ENCODE measurements around the gene P3R3URF.

Gene P3R3URF

DNA sequence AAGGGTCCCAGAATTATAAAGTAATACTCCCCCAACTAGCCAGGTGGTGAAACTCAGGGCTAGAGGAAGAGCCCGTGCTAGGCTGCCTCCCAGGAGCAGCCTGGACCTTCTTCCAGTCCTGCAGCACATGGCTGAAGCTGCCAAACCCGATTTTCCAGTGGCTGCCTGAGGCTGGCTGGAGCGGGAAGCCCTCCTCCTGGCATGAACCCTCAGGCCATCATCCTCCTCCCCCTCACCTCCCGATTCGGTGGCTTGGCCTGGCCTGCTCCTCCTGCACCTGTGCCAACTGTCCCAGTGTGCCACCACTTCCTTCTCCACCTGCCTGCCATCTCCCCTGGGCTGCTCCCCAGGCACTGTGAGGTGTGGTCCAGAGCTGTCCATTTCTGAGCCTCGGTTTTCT lies 4.4 kb downstream of the P3R3URF start:
- DNase-seq = no peak

DNA sequence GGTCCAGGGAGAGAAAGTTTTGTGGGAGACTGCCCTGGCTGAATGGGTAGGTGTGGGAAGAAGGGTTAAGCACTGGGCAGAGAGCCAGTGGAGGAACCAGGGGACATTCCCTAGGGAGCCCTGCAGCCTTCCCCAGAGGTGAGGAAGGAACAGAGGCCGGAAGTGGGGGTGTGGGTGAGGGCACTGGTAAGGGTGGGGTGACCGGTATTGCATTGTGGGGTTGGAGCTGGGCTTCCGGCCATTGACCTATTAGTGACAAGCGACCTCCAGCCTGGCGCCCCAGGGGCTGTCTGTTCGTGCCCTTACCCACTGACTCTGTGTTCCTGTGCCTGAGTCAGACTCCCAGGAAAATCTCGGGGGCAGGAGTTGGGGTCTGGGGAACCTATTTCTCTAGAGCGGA lies 4.9 kb downstream of the P3R3URF start:
- DNase-seq = no peak

DNA sequence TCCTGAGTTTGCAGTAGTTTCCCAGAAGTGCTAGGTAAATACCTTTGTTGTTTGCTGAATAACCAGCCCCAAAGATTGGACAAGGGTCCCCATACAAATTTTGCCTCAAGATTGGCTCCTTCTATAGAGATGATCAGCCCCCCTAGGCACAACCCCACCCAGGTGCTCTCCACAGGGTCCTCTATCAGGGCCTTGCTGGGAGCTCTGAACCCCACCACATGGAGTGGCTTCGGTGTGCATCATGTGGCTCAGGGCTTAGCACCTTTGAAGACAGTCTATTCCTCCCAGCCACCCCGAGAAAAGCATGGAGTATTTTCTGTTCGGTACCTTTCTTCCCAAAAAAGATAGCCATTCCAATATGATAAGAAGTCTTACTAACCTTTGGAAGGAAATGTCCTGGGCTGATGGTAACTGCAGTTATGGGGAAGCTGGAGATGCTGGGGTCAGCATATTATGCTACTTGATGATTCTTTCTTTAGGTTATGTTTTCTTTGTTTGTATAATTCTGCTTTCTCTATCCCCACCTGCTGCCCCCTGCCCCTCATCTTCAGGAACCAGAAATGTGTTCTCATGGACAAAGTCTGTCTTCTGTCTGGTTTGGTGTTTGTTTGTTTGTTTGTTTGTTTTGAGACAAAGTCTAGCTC lies 6.4 kb downstream of the P3R3URF start:
- DNase-seq = no peak

DNA sequence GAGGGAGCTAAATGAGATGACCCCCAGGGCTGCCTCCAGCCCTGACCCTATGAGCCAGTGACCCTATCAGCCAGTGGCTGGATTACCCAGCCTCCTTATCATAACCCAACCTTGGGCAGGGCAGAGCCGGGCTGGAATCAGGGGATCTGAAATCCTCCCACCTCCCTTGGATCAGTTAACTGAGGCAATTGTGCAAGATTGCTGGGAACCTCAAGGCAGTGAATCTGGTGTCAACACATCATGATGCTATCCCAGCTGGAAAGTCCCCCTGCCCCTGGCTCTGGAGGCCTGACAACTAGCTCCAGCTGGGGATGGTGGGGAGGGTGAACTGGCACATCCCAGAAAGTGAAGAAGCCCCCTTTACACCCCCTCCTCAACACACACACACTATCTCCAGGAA lies 7.8 kb downstream of the P3R3URF start:
- no peak for DNase-seq

DNA sequence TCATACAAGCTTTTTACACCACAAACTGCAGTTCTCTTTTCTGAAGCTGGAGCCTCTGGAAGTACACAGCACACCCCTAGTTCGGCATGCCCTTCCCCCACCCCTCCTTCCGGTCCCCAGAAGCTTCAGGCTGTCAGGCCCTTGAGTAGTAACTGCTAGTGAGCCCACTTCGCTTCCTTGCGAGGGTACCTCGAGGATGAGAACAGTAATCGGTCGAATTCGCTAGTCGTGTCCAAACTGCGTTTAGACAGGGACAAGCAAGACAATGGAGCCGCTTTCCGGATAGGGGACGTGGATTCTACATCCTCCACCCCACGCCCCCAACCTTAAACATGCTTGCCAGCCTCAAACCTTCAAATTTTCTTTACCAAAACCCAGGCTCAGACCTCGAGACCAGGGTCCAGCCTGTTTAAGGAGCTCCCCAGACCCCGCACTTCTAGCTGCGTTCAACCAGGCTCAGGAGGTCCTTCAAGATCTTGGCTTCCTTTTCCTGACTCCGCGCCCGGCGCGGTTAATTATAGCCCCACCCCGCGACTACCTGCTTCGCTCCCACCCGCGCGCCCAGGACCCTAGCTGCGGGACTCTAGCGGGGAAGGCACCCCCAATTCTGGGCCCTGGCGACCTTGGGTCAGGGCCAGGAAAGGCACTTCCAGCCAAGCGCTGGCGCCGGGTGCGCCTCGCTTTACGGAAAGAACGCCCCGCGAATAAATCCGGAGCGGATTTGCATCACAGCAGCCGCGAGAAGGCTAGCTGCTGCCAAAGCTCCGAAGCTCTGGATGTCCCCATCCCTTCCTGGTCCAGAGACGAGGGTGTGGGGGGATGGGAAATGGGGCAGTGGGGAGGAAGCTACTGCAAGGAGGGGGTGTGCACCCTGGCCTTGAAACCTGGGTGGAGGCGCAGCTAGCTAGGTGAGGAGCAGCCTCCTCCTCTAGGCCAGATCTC lies 9.5 kb downstream of the P3R3URF start:
- no peak for DNase-seq

DNA sequence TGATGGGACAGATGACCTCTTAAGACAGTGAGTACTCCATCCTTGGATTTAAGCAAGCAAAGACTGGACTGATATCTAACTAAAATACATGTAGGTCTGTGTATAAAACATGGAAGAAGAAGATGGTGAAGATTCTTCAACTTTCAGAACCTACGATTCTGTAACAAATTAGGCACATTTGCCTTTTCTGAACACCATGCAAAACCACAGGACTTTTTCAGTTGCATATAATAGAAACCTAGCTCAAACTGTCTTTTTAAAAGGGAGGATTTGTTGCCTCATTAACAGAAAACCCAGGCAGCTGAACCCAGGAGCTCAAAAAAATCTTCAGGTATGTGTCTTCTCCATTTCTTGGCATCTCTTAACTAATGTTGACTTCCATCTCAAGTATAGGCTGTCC lies 16.1 kb downstream of the P3R3URF start:
- no peak for DNase-seq

DNA sequence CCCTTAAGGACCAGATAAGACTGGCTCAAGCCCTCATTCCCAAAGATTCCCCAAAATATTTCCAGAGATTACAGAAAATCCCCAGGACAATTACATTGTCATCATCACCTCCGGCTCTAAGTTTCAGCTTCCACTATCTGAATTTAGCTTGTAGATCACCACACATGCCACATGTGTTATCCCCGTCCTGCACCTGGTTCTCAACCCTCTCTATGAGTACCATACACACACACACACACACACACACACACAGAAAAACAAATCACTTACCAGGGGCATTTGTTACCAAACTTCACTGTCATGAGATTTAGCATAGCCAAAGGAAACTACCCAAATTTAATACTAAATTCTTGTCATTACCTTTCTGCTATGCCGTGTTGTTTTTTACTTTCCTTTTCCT lies 16.8 kb downstream of the P3R3URF start:
- DNase-seq = no peak

DNA sequence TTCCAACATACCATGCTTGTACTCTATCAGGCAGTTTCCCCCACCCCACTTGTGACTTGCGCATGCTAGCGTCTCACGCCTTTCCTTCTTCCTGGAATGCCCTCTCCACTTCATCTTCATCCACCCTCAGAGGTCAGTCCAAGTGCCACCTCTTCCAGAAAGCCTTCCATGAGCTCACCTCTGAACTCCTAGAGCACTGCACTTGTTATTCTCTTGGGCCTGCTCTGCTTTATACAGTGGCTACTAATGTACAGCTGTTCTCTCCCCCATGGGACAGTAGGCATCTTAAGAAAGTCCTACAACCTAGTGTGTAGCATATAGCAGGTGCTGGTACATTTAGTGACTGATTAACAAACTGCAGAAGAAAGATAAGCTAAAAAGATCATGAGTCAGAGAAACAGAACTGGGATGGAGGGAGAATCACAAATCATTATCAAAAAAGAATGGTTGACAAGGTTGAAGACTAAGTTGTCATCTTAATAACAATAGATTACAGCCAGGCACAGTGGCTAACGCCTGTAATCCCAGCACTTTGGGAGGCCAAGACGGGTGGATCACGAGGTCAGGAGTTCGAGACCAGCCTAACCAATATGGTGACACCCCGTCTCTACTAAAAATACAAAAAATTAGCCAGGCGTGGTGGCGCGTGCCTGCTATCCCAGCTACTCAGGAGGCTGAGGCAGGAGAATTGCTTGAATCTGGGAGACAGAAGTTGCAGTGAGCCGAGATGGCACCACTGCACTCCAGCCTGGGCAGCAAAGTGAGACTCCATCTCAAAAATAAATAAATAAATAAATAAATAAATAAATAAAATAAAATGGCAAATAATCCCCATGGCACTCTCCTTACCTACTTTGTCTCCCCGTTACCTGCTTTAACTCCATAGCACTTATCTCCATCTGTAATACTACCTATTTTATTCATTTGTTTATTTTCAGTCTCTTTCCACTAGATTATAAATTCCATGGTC lies 17.7 kb downstream of the P3R3URF start:
- DNase-seq = no peak

DNA sequence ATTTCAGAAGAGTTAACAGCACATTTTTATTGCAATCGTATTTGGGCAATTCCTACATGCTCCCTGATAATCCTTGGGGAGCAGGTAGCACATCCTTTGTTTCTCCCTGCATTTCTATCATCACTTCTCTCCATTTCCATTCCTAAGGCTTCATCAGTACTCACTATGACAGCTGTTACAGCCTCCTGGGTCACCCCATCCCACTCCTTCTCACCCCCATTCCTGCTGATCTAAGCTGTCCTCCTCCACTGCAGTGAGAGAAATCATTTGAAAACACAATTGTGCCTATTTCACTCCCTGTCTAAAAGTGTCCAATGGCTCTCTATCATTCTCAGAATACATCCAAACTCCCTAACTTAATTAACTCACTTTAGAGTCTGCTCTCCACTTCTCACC lies 18.4 kb downstream of the P3R3URF start:
- no peak for DNase-seq

DNA sequence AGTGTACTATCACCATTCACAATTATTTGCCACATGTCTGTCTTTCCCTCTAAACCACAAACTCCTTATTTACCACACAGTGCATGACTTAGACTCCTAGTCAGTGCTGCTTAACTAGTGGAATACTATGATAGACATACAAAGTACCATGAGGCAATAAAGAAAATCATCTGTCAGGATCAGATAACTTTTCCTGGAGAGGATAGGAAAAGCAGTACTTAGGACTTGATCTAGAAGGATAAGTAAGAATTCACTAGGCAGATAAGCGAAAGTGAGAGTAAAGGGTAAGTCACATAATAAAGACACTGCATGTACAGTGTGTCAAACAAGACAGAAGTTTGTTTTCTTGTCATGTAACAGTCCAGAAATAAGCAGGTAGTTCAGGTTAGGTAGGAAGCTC lies 22.6 kb downstream of the P3R3URF start:
- no peak for DNase-seq

DNA sequence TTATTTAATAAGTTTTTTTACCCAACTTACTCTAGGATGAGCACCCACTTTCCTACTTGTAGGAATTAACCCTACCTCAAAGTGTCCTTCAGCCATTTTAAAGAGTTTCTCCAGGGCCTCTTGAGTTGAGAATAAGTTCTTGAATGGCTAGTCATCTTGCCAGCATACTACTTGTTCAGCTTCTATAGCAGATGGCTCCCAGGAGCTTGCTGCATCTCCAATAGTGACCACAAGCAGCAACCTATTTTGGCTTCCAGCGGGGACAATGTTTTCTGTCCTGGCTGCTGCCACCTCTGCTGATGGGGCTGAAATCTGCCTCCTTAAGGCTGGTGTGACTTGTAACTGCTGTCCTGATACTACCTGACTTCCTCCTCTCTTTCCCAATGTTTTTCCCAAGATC lies 23.1 kb downstream of the P3R3URF start:
- DNase-seq = no peak

DNA sequence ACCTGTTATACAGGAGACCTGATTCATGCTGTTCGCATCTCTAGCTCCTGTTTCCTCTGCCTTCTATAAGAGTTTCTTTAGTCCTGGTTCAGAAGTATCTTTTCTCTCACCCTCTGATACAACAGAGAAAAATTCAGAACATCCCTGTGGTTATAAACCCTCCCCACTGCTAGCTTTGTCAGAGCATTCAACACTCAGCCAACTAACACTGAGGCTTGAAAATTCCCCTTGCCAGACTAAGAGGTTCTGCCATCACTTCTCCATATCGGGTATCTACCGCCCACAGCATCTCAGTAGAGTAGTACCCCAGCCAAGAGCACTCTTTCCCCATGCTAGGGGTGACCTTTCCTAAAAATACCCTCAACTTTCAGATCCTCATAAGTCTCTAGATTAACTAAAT lies 24.3 kb downstream of the P3R3URF start:
- DNase-seq = no peak

DNA sequence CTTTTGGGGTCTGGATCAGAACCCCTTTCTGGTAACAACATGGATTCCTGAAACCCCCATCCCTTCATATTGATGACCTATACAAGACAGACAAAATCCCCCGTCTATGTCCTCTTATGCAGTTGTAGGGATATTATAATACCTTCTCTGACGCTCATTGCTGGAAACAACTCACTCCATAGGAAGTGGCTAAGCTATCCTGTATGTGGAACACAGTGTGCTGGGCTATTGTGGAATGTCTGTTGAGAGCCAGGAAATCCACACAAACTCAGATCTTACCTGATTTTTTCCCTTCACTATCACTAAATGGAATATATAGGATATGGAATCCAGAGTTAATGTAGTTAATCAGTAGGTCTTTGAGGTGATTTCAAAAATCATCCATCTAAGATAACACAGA lies 26.2 kb downstream of the P3R3URF start:
- no peak for DNase-seq

DNA sequence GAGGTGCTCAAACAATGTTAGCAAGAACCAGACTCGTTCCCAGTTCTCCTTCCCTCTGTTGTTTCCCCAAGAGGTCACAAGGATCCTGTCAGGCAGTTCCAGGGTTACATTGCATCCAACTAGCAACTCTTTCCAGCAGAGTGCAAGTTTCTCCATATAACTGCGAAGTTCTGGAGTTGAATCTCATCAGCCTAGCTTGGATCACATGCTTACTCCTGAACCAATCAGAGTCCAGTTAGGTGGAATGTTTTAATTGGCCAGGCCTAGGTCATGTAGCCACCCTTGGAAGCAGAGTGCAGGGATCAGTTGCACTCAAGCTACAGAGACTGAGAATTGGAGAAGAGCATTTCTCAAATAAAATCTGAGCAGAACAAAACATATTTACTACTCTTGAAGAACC lies 28.0 kb downstream of the P3R3URF start:
- DNase-seq = no peak

DNA sequence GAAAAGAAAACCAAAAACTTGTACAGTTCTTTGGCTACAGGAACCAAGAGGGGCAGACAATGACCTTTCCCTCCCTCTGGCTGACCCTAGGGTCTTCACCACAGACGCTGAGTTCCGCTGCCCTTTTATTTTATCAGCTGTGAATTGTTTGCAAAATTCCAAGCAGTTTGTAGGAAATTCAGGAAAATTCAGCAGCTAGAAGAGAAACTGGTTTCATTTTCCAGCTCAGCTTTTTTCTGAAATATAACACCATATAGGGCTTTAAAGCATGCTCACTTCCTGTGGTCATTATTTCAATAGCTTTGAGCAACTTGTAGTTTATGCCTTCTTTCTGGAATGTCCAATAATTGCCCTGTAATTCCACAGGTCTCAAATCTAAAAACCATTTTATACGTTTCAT lies 38.4 kb downstream of the P3R3URF start:
- no peak for DNase-seq

DNA sequence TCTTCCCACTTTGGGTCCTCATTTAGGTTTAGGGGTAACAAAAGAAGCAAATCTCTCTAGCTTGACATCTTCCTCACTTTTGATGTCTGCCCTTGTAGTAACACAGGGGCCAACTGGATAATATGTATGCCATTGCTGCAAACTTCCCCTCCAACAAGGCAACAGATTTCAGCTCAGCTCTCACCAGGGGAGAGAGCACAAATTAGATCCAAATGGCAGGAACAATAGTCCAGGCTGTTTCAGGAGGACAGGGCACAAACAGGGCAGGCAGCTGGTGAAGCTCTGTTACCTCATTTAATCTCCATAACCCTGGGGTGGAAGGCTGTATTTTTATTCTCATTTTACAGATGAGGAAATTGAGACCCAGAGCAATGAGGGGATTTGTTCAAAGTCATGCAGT lies 39.6 kb downstream of the P3R3URF start:
- no peak for DNase-seq

DNA sequence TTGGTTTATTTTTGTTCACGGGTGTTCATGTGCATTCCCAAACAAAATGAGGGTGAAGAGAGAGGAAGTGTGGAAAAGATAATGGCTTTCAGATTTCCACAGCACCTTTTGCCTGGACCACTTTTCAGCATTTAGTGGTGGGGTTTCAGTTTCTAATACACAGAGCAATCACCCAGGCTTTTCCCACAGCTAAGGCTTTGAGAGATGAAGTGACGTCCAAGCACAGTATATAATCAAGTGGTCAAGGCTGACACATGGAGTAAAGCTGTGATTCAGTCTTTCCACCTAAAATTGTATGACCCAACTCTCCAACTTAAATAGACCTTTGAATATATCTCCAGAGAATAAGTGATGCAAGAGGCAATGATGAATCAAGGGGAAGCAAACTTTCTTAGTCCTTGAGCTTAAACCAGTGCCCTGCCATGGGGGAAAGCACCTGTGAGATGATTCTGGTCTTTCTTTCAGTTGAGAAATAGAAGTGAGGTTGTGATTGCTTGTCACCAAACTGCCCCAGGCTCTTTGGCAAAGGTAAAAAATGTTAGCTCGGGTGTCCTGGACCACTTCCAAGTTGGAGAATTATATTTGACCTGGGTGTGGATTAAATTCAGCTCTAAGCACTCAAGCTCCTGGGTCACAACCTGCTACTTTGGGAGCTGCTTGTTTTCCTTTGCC lies 41.5 kb downstream of the P3R3URF start:
- peak; percentile 18 for DNase-seq

DNA sequence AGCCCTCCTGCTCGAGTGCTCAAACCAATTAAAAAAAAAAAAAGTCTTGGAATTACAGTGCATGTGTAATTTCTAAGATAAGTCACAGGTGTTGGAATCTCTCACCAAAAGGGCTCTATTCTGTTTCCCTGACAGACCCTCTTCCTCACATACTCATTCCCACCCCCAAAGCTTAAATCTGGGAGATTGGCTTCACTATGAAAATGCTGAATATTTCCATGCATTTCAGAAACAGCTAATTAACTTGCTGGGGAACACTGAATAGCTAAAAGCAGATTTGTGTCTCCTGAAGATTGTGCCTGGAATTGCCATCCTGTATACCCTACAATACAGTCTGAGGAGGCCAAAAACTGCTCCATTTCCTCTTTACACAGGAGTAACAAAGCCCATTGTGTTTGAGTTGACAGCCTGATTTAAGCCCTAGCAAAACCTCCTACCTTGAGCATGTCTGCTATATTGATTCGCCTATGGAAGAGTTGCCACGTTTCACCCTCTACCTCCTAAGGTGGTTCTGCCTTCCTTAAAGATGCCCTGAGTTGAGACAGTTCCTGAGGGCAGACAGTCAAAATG lies 42.4 kb downstream of the P3R3URF start:
- DNase-seq = no peak

DNA sequence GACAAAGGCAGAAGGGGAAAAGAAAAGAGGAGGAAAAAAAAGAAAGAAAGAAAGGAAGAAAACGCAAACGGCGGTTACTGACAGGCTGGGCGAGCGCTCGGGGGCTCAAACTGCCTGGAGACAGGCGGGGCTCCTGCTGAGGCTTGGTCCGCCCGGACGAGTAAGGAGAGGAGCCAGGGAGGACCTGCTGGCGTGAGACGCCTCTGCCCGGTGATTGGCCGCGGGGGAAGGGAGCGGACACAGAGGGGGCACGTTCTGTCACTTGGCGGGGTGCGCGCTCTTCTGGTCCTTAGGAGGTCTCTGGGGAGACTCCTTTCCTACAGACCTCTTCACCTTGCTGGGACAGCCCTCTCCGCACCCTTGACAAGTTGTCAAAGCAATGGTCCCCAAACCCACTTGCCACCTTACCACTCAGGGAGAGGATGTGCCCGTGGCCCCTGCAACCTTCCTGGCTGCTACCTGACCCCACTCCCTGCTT lies 43.1 kb downstream of the P3R3URF start:
- DNase-seq = peak; percentile 90

DNA sequence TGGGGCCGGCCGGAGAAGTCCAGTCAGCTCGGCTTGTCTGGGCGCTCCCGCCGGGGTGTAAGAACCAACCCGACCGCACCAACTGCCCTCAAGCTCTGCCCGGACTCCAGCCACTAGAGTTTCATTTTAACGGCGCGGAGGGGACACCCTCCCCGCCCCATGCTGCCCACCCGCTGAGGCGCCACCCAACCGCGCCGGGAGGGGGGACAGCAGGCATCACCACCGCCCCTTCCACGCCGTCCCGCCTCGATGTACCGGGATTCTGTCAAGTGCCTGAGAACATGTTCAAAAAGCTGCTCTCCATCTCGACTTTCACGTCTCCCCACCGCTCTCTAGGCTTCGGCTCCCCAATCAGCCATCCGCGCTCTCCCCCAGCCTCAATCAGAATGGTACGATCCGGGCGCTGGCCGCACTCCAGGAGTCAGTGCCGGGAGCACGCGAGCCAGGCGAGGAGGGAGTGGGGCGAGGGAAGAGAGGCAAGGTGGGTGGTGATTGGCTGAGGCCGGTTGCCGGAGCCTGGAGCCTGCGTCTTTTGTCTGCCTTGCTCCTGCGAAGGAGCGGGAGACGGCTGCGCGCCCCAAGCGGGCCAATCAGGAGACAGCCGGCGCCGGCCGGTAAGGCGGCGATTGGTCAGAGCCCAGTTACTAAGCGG lies 43.6 kb downstream of the P3R3URF start, which contains the start of gene PIK3R3:
PIK3R3 (minus strand) TSS at position 101 of the 652 bp plus-strand sequence. CDS start 677 bp downstream, outside the sequence.
- peak; percentile 95 for DNase-seq

Data from NCI-H1436 treated with DMSO at 0.1 percent for 48 hours (cell line).